CD14-positive monocyte (primary cell): Measurements from ENCODE around the gene EID1. TPM values are rescaled to one million over a fixed set of nuclear protein-coding genes. Genes with fewer than 3 reads are reported as not detected.
A peak's percentile ranks its signal among the peaks of the same experiment; 100 is the strongest.

ENCODE experiments used
- DNase-seq, 3 donors: peaks; one replicate each; pipeline ENCODE4 v3.0.0-alpha.2; 2011 to 2022
- H2AFZ ChIP-seq: 2 replicates; pipeline ENCODE4 v1.6.0; 2012; ENCODE audit warnings: mild to moderate bottlenecking, low read depth, low read length, inconsistent platforms; ENCODE audit not compliant: insufficient read depth, poor library complexity, severe bottlenecking
- H3K27ac ChIP-seq, 2 donors: 1 replicate in 1 of 2; 2 replicates in 1 of 2; pipeline ENCODE4 v1.5.1; 2012 to 2013; ENCODE audit warnings: low read length in 2 of 2, control low read depth in 1 of 2, inconsistent platforms in 1 of 2, low read depth in 1 of 2, mild to moderate bottlenecking in 1 of 2
- H3K27me3 ChIP-seq, 2 donors: one replicate each; pipeline versions ENCODE4 v1.6.0 to v1.6.1; 2011 to 2013; ENCODE audit warnings: low read length in 2 of 2; ENCODE audit not compliant: control insufficient read depth in 2 of 2, insufficient read depth in 2 of 2
- H3K36me3 ChIP-seq, 2 donors: replicated peaks in 1 of 2; 1 replicate in 1 of 2; 2 replicates in 1 of 2; pipeline versions ENCODE4 v1.5.1 to v1.6.1; 2012 to 2013; ENCODE audit warnings: low read length in 2 of 2, control low read depth in 1 of 2, inconsistent platforms in 1 of 2, mild to moderate bottlenecking in 1 of 2; ENCODE audit not compliant: insufficient read depth in 2 of 2, control insufficient read depth in 1 of 2
- H3K4me1 ChIP-seq, 2 donors: 1 replicate in 1 of 2; 2 replicates in 1 of 2; pipeline versions ENCODE4 v1.5.1 to v1.6.1; 2012 to 2013; ENCODE audit warnings: low read length in 2 of 2, control low read depth in 1 of 2, inconsistent platforms in 1 of 2, mild to moderate bottlenecking in 1 of 2, moderate library complexity in 1 of 2; ENCODE audit not compliant: insufficient read depth in 2 of 2, control insufficient read depth in 1 of 2
- H3K4me2 ChIP-seq: replicated peaks from 2 replicates; pipeline ENCODE3; 2012; ENCODE audit warnings: low read length, moderate library complexity, mild to moderate bottlenecking; ENCODE audit not compliant: poor library complexity, severe bottlenecking; ENCODE audit errors: extremely low read depth
- H3K4me3 ChIP-seq, 3 experiments: fragments of 200-600 bp in 1 of 3; sonication (generic) in 1 of 3; replicated peaks in 1 of 3; 1 replicate in 2 of 3; 2 replicates in 1 of 3; pipeline ENCODE4 v1.5.1; 2011 to 2013; ENCODE audit warnings: low read length in 3 of 3, mild to moderate bottlenecking in 3 of 3, control low read depth in 2 of 3, low read depth in 2 of 3, inconsistent platforms in 1 of 3, moderate library complexity in 1 of 3
- H3K79me2 ChIP-seq: 2 replicates; pipeline ENCODE4 v1.6.0; 2012; ENCODE audit warnings: mild to moderate bottlenecking, control low read depth, inconsistent platforms, low read length, moderate library complexity; ENCODE audit not compliant: insufficient read depth
- H3K9ac ChIP-seq: 2 replicates; pipeline ENCODE4 v1.6.0; 2017; ENCODE audit warnings: low read length, mild to moderate bottlenecking; ENCODE audit not compliant: insufficient read depth, poor library complexity, severe bottlenecking
- H3K9me3 ChIP-seq, 2 donors: replicated peaks in 1 of 2; 1 replicate in 1 of 2; 2 replicates in 1 of 2; pipeline versions ENCODE4 v1.5.1 to v1.6.1; 2012 to 2013; ENCODE audit warnings: low read length in 2 of 2, control low read depth in 1 of 2; ENCODE audit not compliant: control insufficient read depth in 1 of 2, insufficient read depth in 1 of 2
- H4K20me1 ChIP-seq: 2 replicates; pipeline ENCODE4 v1.6.0; 2012; ENCODE audit warnings: mild to moderate bottlenecking, low read length, control low read depth, moderate library complexity; ENCODE audit not compliant: insufficient read depth
- H3K27ac Mint-ChIP-seq, 7 donors: one replicate each; pipeline ENCODE4 v1.8.0; 2020; ENCODE audit warnings: mild to moderate bottlenecking in 7 of 7, mixed read lengths in 7 of 7, moderate library complexity in 6 of 7, inconsistent platforms in 2 of 7
- H3K27me3 Mint-ChIP-seq, 3 donors: one replicate each; pipeline ENCODE4 v1.8.0; 2021 to 2022; ENCODE audit warnings: low read depth in 3 of 3, mild to moderate bottlenecking in 3 of 3, mixed read lengths in 3 of 3, moderate library complexity in 3 of 3, inconsistent platforms in 1 of 3
- H3K36me3 Mint-ChIP-seq, 2 donors: one replicate each; pipeline ENCODE4 v1.8.0; 2020; ENCODE audit warnings: mixed read lengths in 2 of 2, inconsistent platforms in 1 of 2, mild to moderate bottlenecking in 1 of 2
- H3K4me1 Mint-ChIP-seq: one replicate; pipeline ENCODE4 v1.8.0; 2020; ENCODE audit warnings: mild to moderate bottlenecking, mixed read lengths
- H3K4me3 Mint-ChIP-seq, 2 donors: one replicate each; pipeline ENCODE4 v1.8.0; 2020; ENCODE audit warnings: mild to moderate bottlenecking in 2 of 2, mixed read lengths in 2 of 2, moderate library complexity in 1 of 2
- H3K9me3 Mint-ChIP-seq, 7 donors: one replicate each; pipeline ENCODE4 v1.8.0; 2020 to 2022; ENCODE audit warnings: mixed read lengths in 7 of 7, mild to moderate bottlenecking in 6 of 7, moderate library complexity in 6 of 7, inconsistent platforms in 2 of 7
- WGBS: methylation state at CpG from one replicate; pipeline ENCODE4 v1.1.5; 2013; ENCODE audit warnings: missing lambda C conversion rate; ENCODE audit not compliant: insufficient coverage; 5-methylcytosine and 5-hydroxymethylcytosine counted together
- intact Hi-C, 2 donors: fragments of 100-400 bp; cut with micrococcal nuclease; formaldehyde crosslinking; loops; one replicate each; pipeline versions ENCODE4 v1.15.0 to v1.15.1; 2023
- polyA plus RNA-seq, 3 donors: library from polyadenylated mRNA; depleted of rRNA in 1 of 3; unstranded in 2 of 3; stranded (reverse) in 1 of 3; fragments of 300-500 nt in 2 of 3; fragments of >200 nt in 1 of 3; fragmentation: Illumina TruSeq in 2 of 3; gene quantifications; 1 replicate in 2 of 3; 2 replicates in 1 of 3; pipeline ENCODE4 v1.2.3, GENCODE V29; 2012 to 2021
- TF ChIP-seq, protein P1 (sequence below): fragments of 200-600 bp; IDR thresholded peaks from one replicate; pipeline ENCODE4 v1.8.0; 2022; ENCODE audit warnings: antibody characterized with exemption, mild to moderate bottlenecking

Gene EID1
- polyA plus RNA-seq, 3 donors = 41.2 to 182 (median 181) TPM

GRCh38 chr15:48855501-48856440, 22.2 kb upstream of the EID1 start:
- no peak for DNase-seq
- no peaks in the 10 kb centered on the region for H3K4me1 ChIP-seq
- H3K27me3 Mint-ChIP-seq = peaks cover 0 to 3% (median 0%) of the 10 kb centered on the region in 3 donors
- no peaks in the 10 kb centered on the region for H3K79me2 ChIP-seq
- no peak overlapping the region for H3K27ac Mint-ChIP-seq
- no peak overlapping the region for H2AFZ ChIP-seq
- no peaks in the 10 kb centered on the region for H3K36me3 ChIP-seq
- no peaks in the 10 kb centered on the region for H4K20me1 ChIP-seq
- WGBS = 47% methylated on average over 4 of the region's 6 CpGs
- H3K27me3 ChIP-seq = no peaks in the 10 kb centered on the region
- H3K4me3 ChIP-seq = no peak overlapping the region
- intact Hi-C loops = no loop called here
- no peaks in the 10 kb centered on the region for H3K9me3 ChIP-seq
- TF ChIP-seq, protein P1, sequence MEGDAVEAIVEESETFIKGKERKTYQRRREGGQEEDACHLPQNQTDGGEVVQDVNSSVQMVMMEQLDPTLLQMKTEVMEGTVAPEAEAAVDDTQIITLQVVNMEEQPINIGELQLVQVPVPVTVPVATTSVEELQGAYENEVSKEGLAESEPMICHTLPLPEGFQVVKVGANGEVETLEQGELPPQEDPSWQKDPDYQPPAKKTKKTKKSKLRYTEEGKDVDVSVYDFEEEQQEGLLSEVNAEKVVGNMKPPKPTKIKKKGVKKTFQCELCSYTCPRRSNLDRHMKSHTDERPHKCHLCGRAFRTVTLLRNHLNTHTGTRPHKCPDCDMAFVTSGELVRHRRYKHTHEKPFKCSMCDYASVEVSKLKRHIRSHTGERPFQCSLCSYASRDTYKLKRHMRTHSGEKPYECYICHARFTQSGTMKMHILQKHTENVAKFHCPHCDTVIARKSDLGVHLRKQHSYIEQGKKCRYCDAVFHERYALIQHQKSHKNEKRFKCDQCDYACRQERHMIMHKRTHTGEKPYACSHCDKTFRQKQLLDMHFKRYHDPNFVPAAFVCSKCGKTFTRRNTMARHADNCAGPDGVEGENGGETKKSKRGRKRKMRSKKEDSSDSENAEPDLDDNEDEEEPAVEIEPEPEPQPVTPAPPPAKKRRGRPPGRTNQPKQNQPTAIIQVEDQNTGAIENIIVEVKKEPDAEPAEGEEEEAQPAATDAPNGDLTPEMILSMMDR = no peak
- H3K9ac ChIP-seq = no peak overlapping the region
- peaks cover 0 to 1% (median 0%) of the 10 kb centered on the region in 7 donors for H3K9me3 Mint-ChIP-seq
- peaks cover 7% of the 10 kb centered on the region for H3K4me1 Mint-ChIP-seq
- H3K4me3 Mint-ChIP-seq = no peak overlapping the region
- H3K4me2 ChIP-seq = no peak overlapping the region
- H3K27ac ChIP-seq = no peak overlapping the region
- no peaks in the 10 kb centered on the region for H3K36me3 Mint-ChIP-seq

- H3K79me2 ChIP-seq = no peaks in the 10 kb centered on the region
- H3K9me3 Mint-ChIP-seq = peaks cover 0 to 1% (median 0%) of the 10 kb centered on the region in 7 donors
- no peaks in the 10 kb centered on the region for H3K4me1 ChIP-seq
- no peaks in the 10 kb centered on the region for H4K20me1 ChIP-seq
- H2AFZ ChIP-seq = peak overlapping the region; percentile 29
- 100% methylated on average over 1 of the region's 2 CpGs for WGBS
- H3K4me3 Mint-ChIP-seq = no peak overlapping the region
- no peaks in the 10 kb centered on the region for H3K36me3 Mint-ChIP-seq
- H3K4me2 ChIP-seq = no peak overlapping the region
- no peak overlapping the region for H3K9ac ChIP-seq
- H3K4me1 Mint-ChIP-seq = peaks cover 7% of the 10 kb centered on the region
- H3K4me3 ChIP-seq = no peak overlapping the region
- H3K27me3 ChIP-seq = no peaks in the 10 kb centered on the region
- DNase-seq = no peak
- H3K9me3 ChIP-seq = no peaks in the 10 kb centered on the region
- intact Hi-C loops = no loop called here
- TF ChIP-seq, protein P1 = no peak
- H3K36me3 ChIP-seq = no peaks in the 10 kb centered on the region
- no peak overlapping the region for H3K27ac ChIP-seq
- H3K27ac Mint-ChIP-seq = no peak overlapping the region
- peaks cover 0 to 3% (median 0%) of the 10 kb centered on the region in 3 donors for H3K27me3 Mint-ChIP-seq
These were observed 21.0 kb upstream of the EID1 start for GRCh38 chr15:48856942-48857341.
